Measurements from ENCODE around the gene LPP. TPM values are rescaled to one million over a fixed set of nuclear protein-coding genes. Genes with fewer than 3 reads are reported as not detected.

Gene LPP
- polyA plus RNA-seq, 1 experiment = 76.3 TPM

GRCh38 chr3:188370081-188370830, 216.3 kb downstream of the LPP start:
- CTCF ChIA-PET = interaction anchor here (1.6 to 2.1 kb wide), 2 partner anchors 491 to 630 kb away, joined by 3 to 10 read pairs; no protein-coding TSS in a partner anchor
- H3K4me3 ChIP-seq (ENCODE audit: low read depth, low read length) = no peak overlapping the region
- no peak overlapping the region for H3K27ac ChIP-seq (ENCODE audit: low read depth, low read length)
- no peaks in the 10 kb centered on the region for H3K9me3 ChIP-seq (ENCODE audit: control insufficient read depth, insufficient read depth, low read length)
- TF ChIP-seq CTCF (IDR thresholded peaks at IDR 0.05; ENCODE audit: low read depth, low read length) = no peak
- POLR2A ChIA-PET = no interaction called here
- no peak for DNase-seq (ENCODE audit: low read depth, low spot score)
- H3K27me3 ChIP-seq (ENCODE audit: control insufficient read depth, insufficient read depth, low read length) = no peaks in the 10 kb centered on the region

- ChIA-PET CTCF (no interaction called here), POLR2A (no interaction called here)
- TF ChIP-seq CTCF (IDR thresholded peaks at IDR 0.05; ENCODE audit: low read depth, low read length) = no peak
- Histone ChIP-seq H3K4me3 (ENCODE audit: low read depth, low read length) (no peak overlapping the region), H3K9me3 (ENCODE audit: control insufficient read depth, insufficient read depth, low read length) (peaks cover 3% of the 10 kb centered on the region; the same call in 1 of the 2 replicates), H3K27me3 (ENCODE audit: control insufficient read depth, insufficient read depth, low read length) (no peaks in the 10 kb centered on the region), H3K27ac (ENCODE audit: low read depth, low read length) (no peak overlapping the region)
- no peak for DNase-seq (ENCODE audit: low read depth, low spot score)
Measured at GRCh38 chr3:188378786-188379185, 224.8 kb downstream of the LPP start.

- peaks cover 3% of the 10 kb centered on the region; the same call in 1 of the 2 replicates for H3K9me3 ChIP-seq (ENCODE audit: control insufficient read depth, insufficient read depth, low read length)
- CTCF ChIA-PET = interaction anchor here (1.0 to 1.4 kb wide), 2 partner anchors 50 to 574 kb away, joined by 3 to 4 read pairs; no protein-coding TSS in a partner anchor
- TF ChIP-seq CTCF (IDR thresholded peaks at IDR 0.05; ENCODE audit: low read depth, low read length) = no peak
- no peaks in the 10 kb centered on the region for H3K27me3 ChIP-seq (ENCODE audit: control insufficient read depth, insufficient read depth, low read length)
- no peak overlapping the region for H3K27ac ChIP-seq (ENCODE audit: low read depth, low read length)
- no peak for DNase-seq (ENCODE audit: low read depth, low spot score)
- POLR2A ChIA-PET = no interaction called here
- no peak overlapping the region for H3K4me3 ChIP-seq (ENCODE audit: low read depth, low read length)
Measured at GRCh38 chr3:188380252-188380651, 226.3 kb downstream of the LPP start.

- no peaks in the 10 kb centered on the region for H3K27me3 ChIP-seq (ENCODE audit: control insufficient read depth, insufficient read depth, low read length)
- CTCF ChIA-PET = interaction anchor here (1.0 kb wide), 1 partner anchor 49 kb away, joined by 3 read pairs; no protein-coding TSS in a partner anchor
- peaks cover 3% of the 10 kb centered on the region; the same call in 1 of the 2 replicates for H3K9me3 ChIP-seq (ENCODE audit: control insufficient read depth, insufficient read depth, low read length)
Measured at GRCh38 chr3:188380722-188381121, 226.8 kb downstream of the LPP start.

More at GRCh38 chr3:188380722-188381121, 226.8 kb downstream of the LPP start:
- DNase-seq (ENCODE audit: low read depth, low spot score) = no peak
- no peak overlapping the region for H3K4me3 ChIP-seq (ENCODE audit: low read depth, low read length)
- no peak overlapping the region for H3K27ac ChIP-seq (ENCODE audit: low read depth, low read length)
- POLR2A ChIA-PET = no interaction called here
- no peak for TF ChIP-seq CTCF (IDR thresholded peaks at IDR 0.05; ENCODE audit: low read depth, low read length)
